Pericardium fibroblast (primary cell): ENCODE measurements around the gene MSRB3. TPM values are rescaled to one million over a fixed set of nuclear protein-coding genes. Genes with fewer than 3 reads are reported as not detected.

Experiments used
- total RNA-seq: library from RNA; depleted of rRNA; stranded (reverse); fragments of >200 nt; gene quantifications from 2 replicates; pipeline ENCODE4 v1.2.3, GENCODE V29; 2015

The MSRB3 gene
- total RNA-seq = 28.3 and 56.0 TPM in 2 replicates

GRCh38 chr12:65278576-65279368 is at the start of gene MSRB3:
TSS of gene MSRB3 (plus strand) at chr12:65278683. CDS start at chr12:65308580, 29,897 bp downstream.

Other genes with a start within 250 kb of the MSRB3 start
- gene WIF1, start 157.4 kb upstream of the MSRB3 start, total RNA-seq = not detected in 2 replicates
- 16.3 and 21.4 TPM in 2 replicates for gene LEMD3, start 109.1 kb upstream of the MSRB3 start, total RNA-seq